Common myeloid progenitor, CD34-positive (primary cell): ENCODE measurements around the gene KCNQ4.

Experiments used
- CTCF ChIA-PET: fragments of 350-600 bp; sonication (Branson Sonifier 250); formaldehyde crosslinking; loops from one replicate; lab custom pipeline; 2021; ENCODE audit warnings: antibody characterized with exemption; lab: Charles Lee
- POLR2A ChIA-PET: fragments of 350-600 bp; sonication (Branson Sonifier 250); formaldehyde crosslinking; loops from one replicate; lab custom pipeline; 2021; ENCODE audit warnings: antibody characterized with exemption; lab: Charles Lee
- DNase-seq, 3 donors: peaks; one replicate each; pipeline versions ENCODE4 v3.0.0 to v3.0.0-alpha.2; 2013
- H3K27ac ChIP-seq, 2 experiments: 1 replicate in 1 of 2; 2 replicates in 1 of 2; pipeline ENCODE4 v1.7.0; 2013; ENCODE audit warnings: inconsistent platforms in 2 of 2, low read length in 2 of 2, mild to moderate bottlenecking in 2 of 2, low read depth in 1 of 2, moderate library complexity in 1 of 2; ENCODE audit not compliant: severe bottlenecking in 2 of 2, insufficient read depth in 1 of 2, poor library complexity in 1 of 2
- H3K27me3 ChIP-seq, 5 experiments: replicated peaks in 2 of 5; 1 replicate in 3 of 5; 2 replicates in 2 of 5; pipeline versions ENCODE4 v1.6.1 to v1.7.0; 2013; ENCODE audit warnings: low read length in 4 of 5, mild to moderate bottlenecking in 2 of 5, moderate library complexity in 2 of 5, inconsistent platforms in 1 of 5; ENCODE audit not compliant: insufficient read depth in 5 of 5, control insufficient read depth in 4 of 5
- H3K36me3 ChIP-seq, 4 experiments: 1 replicate in 2 of 4; 2 replicates in 2 of 4; pipeline versions ENCODE4 v1.6.1 to v1.7.0; 2013; ENCODE audit warnings: low read length in 3 of 4, control low read depth in 1 of 4, mild to moderate bottlenecking in 1 of 4; ENCODE audit not compliant: control insufficient read depth in 4 of 4, insufficient read depth in 4 of 4
- H3K4me1 ChIP-seq, 4 experiments: 1 replicate in 3 of 4; 2 replicates in 1 of 4; pipeline versions ENCODE4 v1.6.1 to v1.7.1; 2013; ENCODE audit warnings: low read length in 3 of 4, mild to moderate bottlenecking in 3 of 4, control low read depth in 1 of 4, inconsistent platforms in 1 of 4, moderate library complexity in 1 of 4; ENCODE audit not compliant: control insufficient read depth in 4 of 4, insufficient read depth in 4 of 4; ENCODE audit errors: control extremely low read depth in 1 of 4
- H3K4me3 ChIP-seq, 7 experiments: 1 replicate in 4 of 7; 2 replicates in 3 of 7; pipeline versions ENCODE4 v1.5.1 to v1.7.0; 2013; ENCODE audit warnings: mild to moderate bottlenecking in 7 of 7, low read length in 6 of 7, moderate library complexity in 6 of 7, inconsistent platforms in 2 of 7, low read depth in 2 of 7, control low read depth in 1 of 7; ENCODE audit not compliant: insufficient read depth in 4 of 7, control insufficient read depth in 1 of 7; ENCODE audit errors: extremely low read depth in 1 of 7
- H3K9me3 ChIP-seq, 5 experiments: 1 replicate in 4 of 5; 2 replicates in 1 of 5; pipeline versions ENCODE4 v1.6.1 to v1.7.1; 2013; ENCODE audit warnings: low read length in 4 of 5, mild to moderate bottlenecking in 2 of 5, inconsistent platforms in 1 of 5, low read depth in 1 of 5, moderate library complexity in 1 of 5; ENCODE audit not compliant: control insufficient read depth in 4 of 5, insufficient read depth in 2 of 5; ENCODE audit errors: control extremely low read depth in 1 of 5
- WGBS: methylation state at CpG from one replicate; pipeline ENCODE4 v1.1.5; 2013; ENCODE audit not compliant: insufficient coverage; 5-methylcytosine and 5-hydroxymethylcytosine counted together

The KCNQ4 gene

DNA sequence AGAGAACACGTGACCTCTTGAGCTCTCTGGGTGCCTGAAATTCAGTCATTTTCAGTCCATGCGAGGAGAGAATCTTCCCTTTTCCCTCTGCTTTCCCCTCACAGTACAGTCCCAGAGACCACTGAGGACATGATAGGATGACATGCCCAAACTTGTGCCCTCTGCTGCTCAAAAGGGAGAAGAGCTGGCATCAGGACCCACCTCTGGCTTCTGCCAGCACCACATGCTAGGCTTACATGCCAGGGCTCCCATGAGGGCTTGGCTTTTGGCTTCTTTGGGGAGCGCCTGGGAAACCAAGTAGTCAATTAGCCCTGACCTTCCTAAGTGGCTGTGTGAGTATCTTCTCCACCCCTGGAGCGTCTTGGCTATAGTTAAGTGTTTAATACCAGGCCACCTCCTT, 13.8 kb upstream of the KCNQ4 start:
- H3K36me3 ChIP-seq, result peaks cover 12 to 64% (median 51%) of the 10 kb centered on the region in 4 experiments
- H3K27me3 ChIP-seq, result no peaks in the 10 kb centered on the region
- ChIA-PET POLR2A (interaction anchor here (1.7 kb wide), 1 partner anchor 78 kb away, joined by 5 read pairs; the partner anchor contains the start of gene NFYC), CTCF (interaction anchor here (0.8 to 12.3 kb wide), 15 partner anchors 9 to 181 kb away, joined by 3 to 321 read pairs (median 4); partner anchors contain the start of gene CITED4)
- no peaks in the 10 kb centered on the region for H3K9me3 ChIP-seq
- no peak overlapping the region for H3K4me3 ChIP-seq
- peak overlapping the region in 1 of 2 experiments; percentile 9 for H3K27ac ChIP-seq
- H3K4me1 ChIP-seq, result peaks cover 9 to 20% (median 16%) of the 10 kb centered on the region in 4 experiments
- 59% methylated on average over 2 of the region's 4 CpGs for WGBS
- DNase-seq, result peak in 2 of 3 donors; percentile 34 to 36

DNA sequence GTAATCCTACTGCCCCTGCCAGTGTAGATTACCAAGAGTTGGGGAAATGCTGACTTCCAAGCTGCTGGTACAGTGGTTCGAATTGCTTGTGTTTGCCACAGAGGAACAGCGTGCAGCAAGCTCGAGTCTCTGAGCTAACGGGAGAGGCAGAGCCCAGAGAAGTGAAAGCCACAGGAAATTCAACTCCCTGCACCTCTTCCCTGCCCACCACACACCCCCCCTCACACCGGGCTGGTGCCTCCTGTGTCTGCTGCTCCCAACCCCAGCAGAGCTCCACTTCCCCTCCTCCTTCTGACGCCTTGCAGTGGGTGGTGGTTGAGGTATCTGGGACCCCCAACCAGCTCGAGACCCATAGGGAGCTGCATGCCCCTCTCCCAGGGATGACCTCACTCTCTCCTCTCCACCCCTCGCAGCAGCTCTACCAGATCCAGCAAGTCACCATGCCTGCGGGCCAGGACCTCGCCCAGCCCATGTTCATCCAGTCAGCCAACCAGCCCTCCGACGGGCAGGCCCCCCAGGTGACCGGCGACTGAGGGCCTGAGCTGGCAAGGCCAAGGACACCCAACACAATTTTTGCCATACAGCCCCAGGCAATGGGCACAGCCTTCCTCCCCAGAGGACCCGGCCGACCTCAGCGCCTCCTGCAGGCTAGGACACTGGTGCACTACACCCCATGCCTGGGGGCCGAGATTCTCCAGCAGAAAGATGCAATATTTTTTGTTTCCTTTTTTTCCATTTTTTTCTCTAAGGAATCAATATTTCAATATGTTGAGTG, 13.1 kb upstream of the KCNQ4 start:
- Histone ChIP-seq H3K9me3 (no peaks in the 10 kb centered on the region), H3K27me3 (no peaks in the 10 kb centered on the region), H3K36me3 (peaks cover 10 to 57% (median 45%) of the 10 kb centered on the region in 4 experiments), H3K27ac (peak overlapping the region in 1 of 2 experiments; percentile 9), H3K4me3 (no peak overlapping the region), H3K4me1 (peaks cover 9 to 20% (median 16%) of the 10 kb centered on the region in 4 experiments)
- WGBS, result 53% methylated on average over 14 of the region's 18 CpGs
- POLR2A ChIA-PET, result interaction anchor here (1.7 kb wide), 1 partner anchor 79 kb away, joined by 5 read pairs; the partner anchor contains the start of gene NFYC
- CTCF ChIA-PET, result interaction anchor here (0.8 to 12.3 kb wide), 15 partner anchors 9 to 180 kb away, joined by 3 to 321 read pairs (median 4); partner anchors contain the start of gene CITED4
- DNase-seq, result peak in 2 of 3 donors; percentile 34 to 35

DNA sequence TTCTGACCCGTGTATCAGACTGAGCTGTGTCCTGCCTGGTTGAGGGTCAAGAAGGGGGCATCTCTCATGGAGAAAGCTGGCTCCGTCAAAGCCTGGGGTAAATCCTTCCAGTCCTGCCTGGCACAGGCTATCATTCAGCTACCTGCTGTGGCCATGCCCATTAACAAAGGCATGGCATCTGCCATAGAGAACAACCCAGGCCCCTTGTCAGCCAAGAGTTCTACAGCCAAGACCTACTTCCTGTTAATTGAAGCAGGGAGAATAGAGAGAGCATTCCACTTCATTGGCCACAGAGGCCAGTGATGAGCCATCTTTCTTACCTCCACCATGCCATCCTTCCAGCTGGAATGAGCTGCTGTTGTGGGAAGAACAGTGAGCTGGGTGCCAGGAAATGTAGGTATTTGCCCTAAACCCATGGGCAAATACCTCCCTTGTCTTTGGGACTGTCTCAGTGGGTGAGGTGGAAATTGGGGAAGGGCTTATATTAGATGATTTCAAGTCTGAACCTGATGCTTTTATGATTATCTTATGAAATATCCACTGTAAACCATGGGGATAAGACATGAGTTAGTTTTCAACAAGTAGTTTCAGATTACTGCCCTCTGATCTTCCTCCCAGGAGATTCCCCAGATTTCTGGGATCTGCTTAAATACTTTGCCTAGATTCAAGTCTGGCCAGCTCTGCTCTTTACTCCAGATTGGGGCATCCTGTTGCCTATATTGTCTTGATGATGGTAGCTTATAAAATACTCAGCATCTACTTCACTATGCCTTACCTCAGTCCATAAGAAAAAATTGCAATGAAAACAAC, 11.2 kb upstream of the KCNQ4 start:
- no peak for DNase-seq
- ChIA-PET POLR2A (no interaction called here), CTCF (interaction anchor here (0.6 to 12.3 kb wide), 22 partner anchors 7 to 526 kb away, joined by 3 to 321 read pairs (median 4); partner anchors contain the start of genes CITED4 and NFYC)
- H3K9me3 ChIP-seq, result peaks cover 0 to 8% (median 4%) of the 10 kb centered on the region in 5 experiments
- peaks cover 9 to 20% (median 16%) of the 10 kb centered on the region in 4 experiments for H3K4me1 ChIP-seq
- H3K27ac ChIP-seq, result no peak overlapping the region
- H3K36me3 ChIP-seq, result peaks cover 4 to 50% (median 33%) of the 10 kb centered on the region in 4 experiments
- H3K4me3 ChIP-seq, result no peak overlapping the region
- no peaks in the 10 kb centered on the region for H3K27me3 ChIP-seq
- WGBS, result 100% methylated on average over 2 of the region's 2 CpGs

DNA sequence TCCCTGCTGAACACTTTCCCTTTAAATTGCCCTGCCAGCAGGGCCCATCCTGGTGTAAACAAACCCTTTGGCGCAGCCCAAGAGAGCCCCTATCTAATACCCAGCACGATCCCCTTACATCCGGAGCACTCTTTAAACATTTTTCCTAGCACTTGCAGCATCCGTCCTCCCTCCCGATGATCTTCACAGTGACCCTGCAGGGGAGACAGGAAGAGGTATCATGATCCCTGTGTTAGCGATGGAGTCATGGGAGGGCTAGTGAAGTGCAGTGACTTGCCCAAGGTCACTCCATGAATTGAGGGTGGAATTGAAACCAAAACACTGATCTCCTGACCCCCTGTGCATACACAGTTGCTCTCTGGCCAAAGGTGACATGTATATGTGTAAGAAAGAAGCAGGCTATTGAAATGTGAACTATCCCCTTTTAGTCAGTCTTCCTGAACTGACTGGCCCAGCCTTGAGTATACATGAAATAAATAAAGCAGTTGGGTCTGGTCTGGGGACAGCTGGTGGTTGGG, 9.8 kb upstream of the KCNQ4 start:
- H3K4me1 ChIP-seq, result peaks cover 9 to 20% (median 16%) of the 10 kb centered on the region in 4 experiments
- no peak for DNase-seq
- ChIA-PET CTCF (interaction anchor here (0.8 to 12.3 kb wide), 32 partner anchors 9 to 489 kb away, joined by 3 to 321 read pairs (median 5); partner anchors contain the start of genes CITED4 and NFYC), POLR2A (no interaction called here)
- H3K9me3 ChIP-seq, result peaks cover 0 to 11% (median 6%) of the 10 kb centered on the region in 5 experiments
- WGBS, result 95% methylated on average over 3 of the region's 6 CpGs
- H3K27ac ChIP-seq, result no peak overlapping the region
- no peaks in the 10 kb centered on the region for H3K27me3 ChIP-seq
- peaks cover 0 to 43% (median 22%) of the 10 kb centered on the region in 4 experiments for H3K36me3 ChIP-seq
- H3K4me3 ChIP-seq, result no peak overlapping the region

DNA sequence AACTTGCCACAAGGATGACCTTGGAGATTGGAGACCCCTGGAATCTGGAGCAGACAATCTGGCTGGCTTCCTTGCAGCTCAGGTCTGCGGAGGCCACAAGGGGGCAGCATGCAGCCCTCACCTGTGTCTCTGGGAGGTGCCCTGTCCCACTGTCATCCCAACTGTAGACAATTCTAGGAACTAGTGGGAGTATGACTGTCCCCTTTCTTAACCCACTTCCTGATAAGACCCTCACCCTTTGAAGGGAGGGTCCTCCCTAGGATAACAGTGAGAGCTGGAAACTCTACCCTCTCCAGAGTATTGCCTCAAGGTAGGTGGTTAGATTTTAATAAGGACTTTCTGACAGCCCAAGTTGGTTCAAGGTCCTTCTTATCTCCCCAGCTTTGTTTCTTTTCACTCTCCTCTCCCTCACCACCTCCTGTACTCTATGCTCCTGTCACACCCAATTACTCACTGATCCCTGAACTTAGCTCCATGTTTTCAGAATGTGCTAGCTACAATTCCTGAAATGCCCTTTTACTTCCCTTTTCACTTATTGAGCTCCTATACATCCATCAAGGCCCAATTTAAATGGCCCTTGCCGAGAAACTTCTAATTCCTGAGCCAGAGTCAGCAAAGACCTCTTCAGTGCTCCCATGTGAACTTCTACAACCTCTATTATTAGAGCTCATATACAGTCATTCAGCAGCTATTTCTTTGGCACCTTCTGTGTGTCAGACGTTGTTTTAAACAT, 9.2 kb upstream of the KCNQ4 start:
- ChIA-PET CTCF (interaction anchor here (0.7 to 12.3 kb wide), 39 partner anchors 8 to 488 kb away, joined by 3 to 321 read pairs (median 5); partner anchors contain the start of gene CITED4), POLR2A (no interaction called here)
- 17% methylated on average over 2 of the region's 3 CpGs for WGBS
- DNase-seq, result peak; percentile 49 to 63 (median 56)
- Histone ChIP-seq H3K9me3 (peaks cover 0 to 11% (median 6%) of the 10 kb centered on the region in 5 experiments), H3K4me3 (no peak overlapping the region), H3K27me3 (no peaks in the 10 kb centered on the region), H3K36me3 (peaks cover 0 to 38% (median 19%) of the 10 kb centered on the region in 4 experiments), H3K4me1 (peaks cover 8 to 14% (median 12%) of the 10 kb centered on the region in 4 experiments), H3K27ac (no peak overlapping the region)
